BLaER1 treated with 17β-estradiol and CSF1 and Interleukin-3, amounts not matched to agents 10 nM and 100 nM (cell line): ENCODE results near the gene CCL24.

Experiments used
- H3K27ac ChIP-seq, 11 experiments: shearing (Covaris generic); formaldehyde crosslinking; 2 replicates each; pipeline ENCODE4 v1.8.1; 2022
- H3K27me3 ChIP-seq, 11 experiments: shearing (Covaris generic); formaldehyde crosslinking; 2 replicates each; pipeline ENCODE4 v1.8.1; 2022
- H3K36me3 ChIP-seq, 11 experiments: shearing (Covaris generic); formaldehyde crosslinking; 2 replicates each; pipeline ENCODE4 v1.8.1; 2022
- H3K4me1 ChIP-seq, 10 experiments: shearing (Covaris generic); formaldehyde crosslinking; 2 replicates each; pipeline ENCODE4 v1.8.1; 2022
- H3K4me2 ChIP-seq, 11 experiments: shearing (Covaris generic); formaldehyde crosslinking; 2 replicates each; pipeline ENCODE4 v1.8.1; 2022
- H3K4me3 ChIP-seq, 10 experiments: shearing (Covaris generic); formaldehyde crosslinking; 2 replicates each; pipeline ENCODE4 v1.8.1; 2022
- H3K9ac ChIP-seq, 11 experiments: shearing (Covaris generic); formaldehyde crosslinking; 2 replicates each; pipeline ENCODE4 v1.8.1; 2022
- H3K9me3 ChIP-seq, 11 experiments: shearing (Covaris generic); formaldehyde crosslinking; replicated peaks in 1 of 11; 2 replicates each; pipeline ENCODE4 v1.8.1; 2022
- H4K20me1 ChIP-seq, 11 experiments: shearing (Covaris generic); formaldehyde crosslinking; 2 replicates each; pipeline ENCODE4 v1.8.1; 2022
- Cebpa-rat ChIP-seq, 11 experiments: shearing (Covaris generic); IDR thresholded peaks; 2 replicates each; pipeline ENCODE4 v1.8.1; 2022

CCL24 gene

GRCh38 chr7:75817116-75817515 lies 3.5 kb upstream of the CCL24 start:
- no peak overlapping the region for H3K4me3 ChIP-seq
- peaks cover 10 to 77% (median 33%) of the 10 kb centered on the region in 10 experiments for H3K4me1 ChIP-seq
- H3K27me3 ChIP-seq, result no peaks in the 10 kb centered on the region
- peak overlapping the region in 4 of 11 experiments; percentile 35 to 94 (median 62); a peak in 7 of 22 replicates for H3K27ac ChIP-seq
- H3K9me3 ChIP-seq, result no peaks in the 10 kb centered on the region
- 0 out of 22 replicates have a peak, but pooled peaks cover 0 to 4% (median 0%) of the 10 kb centered on the region in 11 experiments for H3K36me3 ChIP-seq
- peak overlapping the region in 8 of 11 experiments; percentile 7 to 94 (median 60); a peak in 11 of 22 replicates for H3K4me2 ChIP-seq
- H4K20me1 ChIP-seq, result no peaks in the 10 kb centered on the region
- no peak; a peak in 1 of 22 replicates for TF ChIP-seq Cebpa-rat (IDR thresholded peaks at IDR 0.05)
- H3K9ac ChIP-seq, result peak overlapping the region in 3 of 11 experiments; percentile 47 to 52 (median 51); a peak in 3 of 22 replicates

DNA sequence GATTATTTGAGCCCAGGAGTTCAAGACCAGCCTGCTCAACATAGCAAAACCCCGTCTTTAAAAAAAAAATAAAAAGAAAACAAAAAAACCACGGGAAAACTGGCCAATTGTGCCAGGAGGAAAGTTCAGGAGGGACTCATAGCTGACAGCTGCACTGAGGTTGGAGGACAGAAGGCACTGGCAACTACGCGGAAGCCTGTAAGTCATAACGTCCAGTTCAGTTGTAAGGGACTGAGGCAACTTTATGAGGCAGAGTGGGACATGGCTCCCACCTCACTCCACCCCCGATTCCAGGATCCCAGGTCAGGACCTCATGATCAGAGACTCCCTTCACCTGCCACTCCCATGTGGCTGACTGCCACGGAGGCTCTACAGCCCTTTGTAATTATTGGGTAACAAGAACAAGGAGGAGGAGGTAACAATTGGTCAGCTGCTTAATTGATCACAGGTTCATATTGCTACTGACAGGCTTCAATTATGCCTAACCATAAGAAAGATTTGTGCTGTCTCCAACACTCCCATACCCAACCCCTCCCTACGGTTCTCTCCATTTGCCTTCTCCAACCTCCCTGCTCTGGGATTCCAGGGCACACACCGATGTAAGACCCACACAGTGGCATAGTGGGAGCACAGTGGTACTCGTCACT lies 1.9 kb upstream of the CCL24 start:
- Histone ChIP-seq H3K4me1 (peaks cover 10 to 86% (median 33%) of the 10 kb centered on the region in 10 experiments), H3K4me2 (peak overlapping the region in 3 of 11 experiments; percentile 88 to 94 (median 93); a peak in 6 of 22 replicates), H3K9me3 (no peaks in the 10 kb centered on the region), H4K20me1 (no peaks in the 10 kb centered on the region), H3K27ac (no peak overlapping the region), H3K4me3 (no peak overlapping the region), H3K36me3 (0 out of 22 replicates have a peak, but pooled peaks cover 0 to 7% (median 0%) of the 10 kb centered on the region in 11 experiments), H3K27me3 (no peaks in the 10 kb centered on the region), H3K9ac (no peak overlapping the region)
- no peak for TF ChIP-seq Cebpa-rat (IDR thresholded peaks at IDR 0.05)

DNA sequence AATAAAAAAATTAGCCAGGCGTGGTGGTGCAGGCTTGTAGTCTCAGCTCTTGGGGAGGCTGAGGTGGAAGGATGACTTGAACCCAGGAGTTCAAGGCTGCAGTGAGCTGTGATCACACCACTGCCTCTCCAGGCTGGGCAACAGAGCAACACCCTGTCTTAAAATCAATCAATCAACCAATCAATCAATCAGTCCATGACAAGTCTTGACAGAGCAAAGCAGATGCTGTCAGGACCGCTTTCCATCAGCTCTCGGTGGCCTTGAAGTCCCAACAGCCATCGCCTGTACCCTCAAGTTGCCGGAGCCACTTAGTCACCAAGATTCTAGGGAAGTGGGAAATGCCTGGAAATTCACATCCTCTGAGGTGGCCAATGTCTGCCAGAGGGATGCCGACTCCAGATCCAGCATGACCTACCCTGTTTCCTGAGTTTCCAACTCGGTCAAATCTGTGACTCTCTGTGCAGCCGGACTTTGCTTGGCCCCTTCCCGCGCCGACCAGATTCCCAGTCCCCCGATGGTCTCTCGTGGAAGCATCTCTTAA lies 871 bp upstream of the CCL24 start:
- Histone ChIP-seq H3K4me3 (no peak overlapping the region), H3K36me3 (0 out of 22 replicates have a peak, but pooled peaks cover 0 to 7% (median 0%) of the 10 kb centered on the region in 11 experiments), H3K27ac (peak overlapping the region in 4 of 11 experiments; percentile 3 to 22 (median 10); a peak in 2 of 22 replicates), H3K9ac (no peak overlapping the region), H4K20me1 (no peaks in the 10 kb centered on the region), H3K9me3 (no peaks in the 10 kb centered on the region), H3K27me3 (no peaks in the 10 kb centered on the region), H3K4me2 (peak overlapping the region in 8 of 11 experiments; percentile 67 to 94 (median 84); a peak in 15 of 22 replicates), H3K4me1 (peaks cover 10 to 82% (median 33%) of the 10 kb centered on the region in 10 experiments)
- TF ChIP-seq Cebpa-rat (IDR thresholded peaks at IDR 0.05), result no peak

- Histone ChIP-seq H3K36me3 (0 out of 22 replicates have a peak, but pooled peaks cover 0 to 7% (median 0%) of the 10 kb centered on the region in 11 experiments), H3K9me3 (peaks cover 0 to 5% (median 2%) of the 10 kb centered on the region in 11 experiments; a peak in 11 of 22 replicates), H3K4me2 (peak overlapping the region; percentile 53 to 94 (median 82)), H3K27me3 (no peaks in the 10 kb centered on the region), H3K4me1 (peaks cover 10 to 68% (median 30%) of the 10 kb centered on the region in 10 experiments), H3K4me3 (peak overlapping the region in 2 of 10 experiments; percentile 10; a peak in 2 of 20 replicates), H4K20me1 (no peaks in the 10 kb centered on the region), H3K27ac (peak overlapping the region in 4 of 11 experiments; percentile 8 to 29 (median 20); a peak in 3 of 22 replicates), H3K9ac (peak overlapping the region in 1 of 11 experiments; percentile 24; a peak in 1 of 22 replicates)
- no peak for TF ChIP-seq Cebpa-rat (IDR thresholded peaks at IDR 0.05)
Observed at GRCh38 chr7:75813084-75813483, 522 bp downstream of the CCL24 start.

- H3K9me3 ChIP-seq, result peaks cover 8 to 15% (median 12%) of the 10 kb centered on the region in 11 experiments
- H3K27me3 ChIP-seq, result no peaks in the 10 kb centered on the region
- TF ChIP-seq Cebpa-rat (IDR thresholded peaks at IDR 0.05), result no peak
- peaks cover 0 to 7% (median 0%) of the 10 kb centered on the region in 11 experiments; a peak in 2 of 22 replicates for H3K36me3 ChIP-seq
- peaks cover 10 to 58% (median 23%) of the 10 kb centered on the region in 10 experiments for H3K4me1 ChIP-seq
- H3K9ac ChIP-seq, result no peak overlapping the region
- no peak overlapping the region for H3K27ac ChIP-seq
- H3K4me2 ChIP-seq, result peak overlapping the region in 3 of 11 experiments; percentile 88 to 94 (median 93); a peak in 6 of 22 replicates
- no peak overlapping the region for H3K4me3 ChIP-seq
- H4K20me1 ChIP-seq, result no peaks in the 10 kb centered on the region
Observed at GRCh38 chr7:75811894-75812678, 1.5 kb downstream of the CCL24 start.

GRCh38 chr7:75809396-75809795 lies 4.2 kb downstream of the CCL24 start:
- H4K20me1 ChIP-seq, result no peaks in the 10 kb centered on the region
- no peak overlapping the region for H3K9ac ChIP-seq
- no peak overlapping the region for H3K4me2 ChIP-seq
- H3K27ac ChIP-seq, result no peak overlapping the region
- H3K36me3 ChIP-seq, result peaks cover 0 to 7% (median 0%) of the 10 kb centered on the region in 11 experiments; a peak in 3 of 22 replicates
- H3K4me3 ChIP-seq, result no peak overlapping the region
- peaks cover 23 to 32% (median 26%) of the 10 kb centered on the region in 11 experiments for H3K9me3 ChIP-seq
- H3K27me3 ChIP-seq, result no peaks in the 10 kb centered on the region
- no peak for TF ChIP-seq Cebpa-rat (IDR thresholded peaks at IDR 0.05)
- H3K4me1 ChIP-seq, result peaks cover 10 to 51% (median 15%) of the 10 kb centered on the region in 10 experiments

DNA sequence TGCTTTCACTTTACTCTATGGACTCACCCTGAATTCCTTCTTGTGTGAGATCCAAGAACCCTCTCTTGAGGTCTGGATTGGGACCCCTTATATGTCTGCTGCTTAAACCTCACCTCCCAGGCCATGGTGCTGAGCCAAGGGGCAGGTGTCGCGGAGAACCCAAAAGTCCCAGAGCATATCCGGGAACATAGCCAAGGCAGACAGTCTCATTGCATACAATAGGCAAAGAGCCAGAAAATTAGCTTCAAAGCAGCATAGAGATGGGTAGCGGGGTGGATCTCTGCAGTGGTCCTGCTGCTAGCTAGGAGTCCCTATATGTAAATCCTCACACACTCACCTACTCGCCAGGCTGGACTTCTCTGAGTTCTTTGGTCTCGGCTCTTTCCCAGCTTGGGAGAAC lies 5.5 kb downstream of the CCL24 start:
- H3K36me3 ChIP-seq, result peaks cover 0 to 7% (median 0%) of the 10 kb centered on the region in 11 experiments; a peak in 3 of 22 replicates
- no peak for TF ChIP-seq Cebpa-rat (IDR thresholded peaks at IDR 0.05)

GRCh38 chr7:75807452-75807851 lies 6.2 kb downstream of the CCL24 start:
- peaks cover 0 to 51% (median 3%) of the 10 kb centered on the region in 10 experiments; a peak in 7 of 20 replicates for H3K4me1 ChIP-seq
- H3K4me3 ChIP-seq, result no peak overlapping the region
- no peaks in the 10 kb centered on the region for H3K27me3 ChIP-seq
- H3K9me3 ChIP-seq, result peaks cover 23 to 32% (median 26%) of the 10 kb centered on the region in 11 experiments
- H4K20me1 ChIP-seq, result no peaks in the 10 kb centered on the region
- H3K36me3 ChIP-seq, result peaks cover 0 to 6% (median 0%) of the 10 kb centered on the region in 11 experiments; a peak in 3 of 22 replicates
- TF ChIP-seq Cebpa-rat (IDR thresholded peaks at IDR 0.05), result no peak
- no peak overlapping the region for H3K4me2 ChIP-seq
- H3K27ac ChIP-seq, result no peak overlapping the region
- no peak overlapping the region for H3K9ac ChIP-seq

More for the DNA sequence above, 5.5 kb downstream of the CCL24 start:
- Histone ChIP-seq H3K9ac (no peak overlapping the region), H3K27ac (no peak overlapping the region), H3K4me2 (no peak overlapping the region), H3K4me3 (no peak overlapping the region), H3K4me1 (peaks cover 0 to 51% (median 3%) of the 10 kb centered on the region in 10 experiments; a peak in 16 of 20 replicates), H4K20me1 (no peaks in the 10 kb centered on the region), H3K9me3 (peaks cover 23 to 32% (median 26%) of the 10 kb centered on the region in 11 experiments), H3K27me3 (no peaks in the 10 kb centered on the region)
